Measurements from ENCODE around the gene ETFDH.

Gene ETFDH

DNA sequence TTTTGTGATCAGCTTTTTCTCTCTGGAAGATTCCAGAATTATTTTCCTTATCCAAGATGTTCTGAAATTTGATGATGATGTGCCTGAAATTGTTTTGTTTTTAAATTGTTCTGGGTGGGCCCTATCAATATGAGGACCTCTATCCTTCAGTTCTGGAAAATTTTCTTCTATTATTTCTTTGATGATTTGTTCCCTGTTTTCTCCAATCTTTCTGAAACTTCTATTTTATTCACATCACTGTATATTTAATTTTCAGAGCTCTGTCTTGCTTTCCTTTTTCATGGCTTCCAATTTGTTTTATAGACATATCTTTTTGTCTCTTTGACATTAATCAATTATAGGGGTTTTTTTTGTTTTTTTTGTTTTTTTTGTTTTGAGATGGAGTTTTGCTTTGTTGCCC is 84.5 kb downstream of the ETFDH start:
- no peaks in the 10 kb centered on the region for H3K27me3 ChIP-seq (ENCODE audit: control insufficient read depth, insufficient read depth, low read length)
- H3K27ac ChIP-seq (ENCODE audit: low read length), result no peak overlapping the region
- H3K9me3 ChIP-seq (ENCODE audit: control insufficient read depth, low read depth, low read length), result no peaks in the 10 kb centered on the region
- no peaks in the 10 kb centered on the region for H3K4me1 ChIP-seq (ENCODE audit: control insufficient read depth, low read depth, low read length)
- H3K9ac ChIP-seq (ENCODE audit: low read length), result no peak overlapping the region
- H3K36me3 ChIP-seq (ENCODE audit: control insufficient read depth, low read depth, low read length), result no peaks in the 10 kb centered on the region
- H3K4me3 ChIP-seq (ENCODE audit: low read length), result no peak overlapping the region

DNA sequence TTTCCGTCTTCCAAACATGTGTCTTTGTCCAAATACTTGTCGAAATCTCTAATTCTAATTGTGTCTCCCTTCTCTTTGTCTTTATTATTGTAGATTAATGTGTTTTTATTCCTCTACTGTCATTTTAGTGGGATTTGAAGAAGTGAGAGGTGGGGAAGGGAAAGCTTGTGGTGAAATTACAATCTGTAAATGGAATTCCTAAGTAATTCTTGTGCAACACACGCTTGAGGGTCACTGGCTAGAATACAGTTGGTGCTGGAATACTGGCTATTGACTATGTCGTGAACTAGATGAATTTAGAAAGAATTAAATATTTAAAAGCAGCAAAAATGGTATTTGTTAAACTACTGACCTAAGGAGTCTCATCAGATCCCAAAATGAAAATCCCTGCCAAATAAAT is 86.0 kb downstream of the ETFDH start:
- Histone ChIP-seq H3K9me3 (ENCODE audit: control insufficient read depth, low read depth, low read length) (no peaks in the 10 kb centered on the region), H3K4me3 (ENCODE audit: low read length) (no peak overlapping the region), H3K36me3 (ENCODE audit: control insufficient read depth, low read depth, low read length) (no peaks in the 10 kb centered on the region), H3K27ac (ENCODE audit: low read length) (no peak overlapping the region), H3K4me1 (ENCODE audit: control insufficient read depth, low read depth, low read length) (no peaks in the 10 kb centered on the region), H3K27me3 (ENCODE audit: control insufficient read depth, insufficient read depth, low read length) (no peaks in the 10 kb centered on the region), H3K9ac (ENCODE audit: low read length) (no peak overlapping the region)

DNA sequence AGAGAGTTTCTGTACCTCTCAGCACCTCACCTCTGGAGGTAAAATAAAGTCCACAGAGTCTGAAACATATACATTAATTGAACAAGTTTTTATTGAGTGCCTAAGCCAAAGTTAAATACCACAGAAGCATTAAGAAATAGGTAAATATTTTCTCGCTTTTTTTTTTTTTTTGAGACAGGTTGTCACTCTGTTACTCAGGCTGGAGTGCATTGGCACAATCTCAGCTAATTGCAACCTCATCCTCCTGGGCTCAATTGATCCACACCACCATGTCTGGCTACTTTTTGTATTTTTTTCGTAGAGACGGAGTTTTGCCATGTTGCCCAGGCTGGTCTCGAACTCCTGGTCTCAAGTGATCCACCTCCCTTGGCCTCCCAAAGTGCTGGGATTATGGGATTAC is 86.6 kb downstream of the ETFDH start:
- Histone ChIP-seq H3K36me3 (ENCODE audit: control insufficient read depth, low read depth, low read length) (no peaks in the 10 kb centered on the region), H3K9me3 (ENCODE audit: control insufficient read depth, low read depth, low read length) (no peaks in the 10 kb centered on the region), H3K27me3 (ENCODE audit: control insufficient read depth, insufficient read depth, low read length) (no peaks in the 10 kb centered on the region), H3K9ac (ENCODE audit: low read length) (no peak overlapping the region), H3K4me3 (ENCODE audit: low read length) (no peak overlapping the region), H3K27ac (ENCODE audit: low read length) (no peak overlapping the region), H3K4me1 (ENCODE audit: control insufficient read depth, low read depth, low read length) (no peaks in the 10 kb centered on the region)

All from iPS-18a (cell line).